ENCODE measurements around the gene PAPOLB. TPM values are rescaled to one million over a fixed set of nuclear protein-coding genes. Genes with fewer than 3 reads are reported as not detected.

The PAPOLB gene
- total RNA-seq, 1 donor from 2014 or later: 0.38 TPM

- no peak for ATAC-seq
Measured at GRCh38 chr7:4866528-4867496, 5.0 kb upstream of the PAPOLB start.

GRCh38 chr7:4862156-4862555 lies 326 bp upstream of the PAPOLB start:
- intact Hi-C loops (cut with DNase I): no loop called here
- no peak for TF ChIP-seq CTCF (IDR thresholded peaks at IDR 0.05)
- DNase-seq (no peak), ATAC-seq (no peak)
- H3K4me1 ChIP-seq: no peaks in the 10 kb centered on the region
- no peak overlapping the region for H3K27ac ChIP-seq
- H3K36me3 ChIP-seq: no peaks in the 10 kb centered on the region
- H3K4me3 ChIP-seq: no peak overlapping the region
- peaks cover 11% of the 10 kb centered on the region for H3K27me3 ChIP-seq
- no peaks in the 10 kb centered on the region for H3K9me3 ChIP-seq

More at GRCh38 chr7:4866528-4867496, 5.0 kb upstream of the PAPOLB start:
- intact Hi-C loops (cut with DNase I): no loop called here
- DNase-seq: no peak
- Histone ChIP-seq H3K27me3 (peaks cover 10% of the 10 kb centered on the region), H3K4me1 (no peaks in the 10 kb centered on the region), H3K9me3 (no peaks in the 10 kb centered on the region), H3K36me3 (no peaks in the 10 kb centered on the region), H3K4me3 (no peak overlapping the region), H3K27ac (no peak overlapping the region)
- no peak for TF ChIP-seq CTCF (IDR thresholded peaks at IDR 0.05)

- ATAC-seq (no peak), DNase-seq (no peak)
- Histone ChIP-seq H3K9me3 (no peaks in the 10 kb centered on the region), H3K27me3 (peaks cover 11% of the 10 kb centered on the region), H3K4me3 (no peak overlapping the region), H3K36me3 (no peaks in the 10 kb centered on the region), H3K4me1 (no peaks in the 10 kb centered on the region), H3K27ac (no peak overlapping the region)
- no peak for TF ChIP-seq CTCF (IDR thresholded peaks at IDR 0.05)
- intact Hi-C loops (cut with DNase I): no loop called here
Measured at GRCh38 chr7:4861227-4861626, 603 bp downstream of the PAPOLB start.

DNA sequence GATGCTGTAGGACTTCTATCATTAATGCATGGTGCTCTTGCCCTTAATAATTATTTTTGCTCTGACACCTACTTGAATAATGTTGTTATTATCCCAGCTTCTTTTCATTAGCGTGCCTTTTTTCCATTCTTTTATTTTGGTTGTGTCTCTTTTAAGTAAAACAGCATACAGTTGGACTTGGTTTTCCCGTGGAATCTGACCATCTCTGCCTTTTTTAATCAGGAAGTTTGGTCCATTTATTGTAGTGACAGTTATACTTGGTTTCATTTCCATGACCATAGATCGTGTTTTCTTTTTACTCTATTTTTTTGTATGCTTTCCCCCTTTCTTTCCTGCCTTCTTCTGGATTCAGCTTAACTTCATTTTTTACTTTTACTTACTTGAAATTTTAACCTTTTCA lies 4.6 kb downstream of the PAPOLB start:
- Histone ChIP-seq H3K4me1 (no peaks in the 10 kb centered on the region), H3K27me3 (peaks cover 5% of the 10 kb centered on the region), H3K9me3 (no peaks in the 10 kb centered on the region), H3K4me3 (no peak overlapping the region), H3K36me3 (no peaks in the 10 kb centered on the region), H3K27ac (no peak overlapping the region)
- intact Hi-C loops (cut with DNase I): no loop called here
- DNase-seq: no peak
- TF ChIP-seq CTCF (IDR thresholded peaks at IDR 0.05): no peak
- no peak for ATAC-seq

DNA sequence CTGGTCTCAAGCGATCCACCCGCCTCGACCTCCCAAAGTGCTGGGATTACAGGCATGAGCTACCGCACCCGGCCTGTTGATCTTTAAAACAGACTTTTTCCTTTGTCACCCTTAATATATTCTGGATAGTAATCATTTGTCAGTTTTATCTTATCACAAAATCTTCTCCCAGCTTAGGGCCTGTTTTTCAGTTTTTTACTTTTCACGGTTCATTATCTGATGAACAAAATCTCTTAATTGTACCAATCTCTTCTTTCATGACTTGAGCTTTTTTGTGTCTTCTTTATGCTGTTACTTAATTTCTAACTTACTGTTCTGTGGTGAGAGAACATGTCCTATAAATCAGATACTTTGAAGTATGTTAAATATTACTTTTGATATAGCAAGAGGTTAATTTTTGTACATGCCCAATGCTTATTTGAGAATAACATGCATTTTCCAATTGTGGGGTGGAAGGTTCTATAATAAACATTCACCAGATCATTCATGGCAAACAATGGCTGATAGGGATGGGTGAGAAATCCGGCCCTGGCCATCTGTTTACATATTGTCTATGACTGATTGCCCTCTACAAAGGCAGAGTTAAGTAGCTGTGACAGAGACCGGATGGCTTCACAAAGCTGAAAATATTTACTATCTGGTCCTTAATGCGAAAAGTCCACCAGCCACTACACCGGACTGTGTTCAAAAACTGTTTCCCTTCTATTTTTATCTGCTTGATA lies 5.3 kb downstream of the PAPOLB start:
- Histone ChIP-seq H3K36me3 (no peaks in the 10 kb centered on the region), H3K4me1 (no peaks in the 10 kb centered on the region), H3K4me3 (no peak overlapping the region), H3K27ac (no peak overlapping the region), H3K27me3 (no peaks in the 10 kb centered on the region), H3K9me3 (no peaks in the 10 kb centered on the region)
- TF ChIP-seq CTCF (IDR thresholded peaks at IDR 0.05): no peak
- intact Hi-C loops (cut with DNase I): no loop called here
- DNase-seq (no peak), ATAC-seq (no peak)
